ENCODE data around the gene SLC6A11. TPM values are rescaled to one million over a fixed set of nuclear protein-coding genes. Genes with fewer than 3 reads are reported as not detected.

SLC6A11 gene
- total and polyA plus RNA-seq, 2 of the 8 experiments (the other 6 are each of a cell fraction or from before 2014, with no cell fraction given): 0.78 to 1.5 TPM

GRCh38 chr3:10836676-10837075, 20.6 kb downstream of the SLC6A11 start:
- Histone ChIP-seq H3K4me3 (ENCODE audit: extremely low read depth in 1 of 4, insufficient read depth in 2 of 4, low read depth in 3 of 4, low read length in 4 of 4) (no peak overlapping the region), H3K27ac (ENCODE audit: low read depth, low read length) (no peak overlapping the region), H4K5ac (ENCODE audit: insufficient read length, low read depth, low read length) (no peak overlapping the region), H2AK5ac (ENCODE audit: low read depth, low read length) (no peak overlapping the region), H4K20me1 (replicated peaks in 1 of 2; ENCODE audit: control insufficient read depth in 1 of 2, insufficient read depth in 2 of 2, low read length in 2 of 2) (no peaks in the 10 kb centered on the region), H3K79me2 (ENCODE audit: control insufficient read depth in 1 of 2, insufficient read depth in 2 of 2, low read length in 2 of 2) (no peaks in the 10 kb centered on the region), H3K4me2 (ENCODE audit: insufficient read depth in 1 of 2, low read depth in 2 of 2, low read length in 2 of 2) (no peak overlapping the region), H3K23ac (ENCODE audit: insufficient read length) (no peak overlapping the region), H2BK20ac (ENCODE audit: low read length) (no peak overlapping the region), H3K4ac (replicated peaks; ENCODE audit: insufficient read length, low read depth, low read length) (no peak overlapping the region), H2BK120ac (replicated peaks; ENCODE audit: low read depth, low read length) (no peak overlapping the region), H3K9ac (replicated peaks in 1 of 4; ENCODE audit: extremely low read depth in 1 of 4, low read depth in 3 of 4, low read length in 3 of 4) (no peak overlapping the region), H2BK5ac (ENCODE audit: low read depth, low read length) (no peak overlapping the region), H2BK15ac (ENCODE audit: low read length) (no peak overlapping the region), H3K14ac (ENCODE audit: insufficient read length) (no peak overlapping the region), H3K36me3 (ENCODE audit: control insufficient read depth in 2 of 4, insufficient read depth in 4 of 4, low read length in 3 of 4) (no peaks in the 10 kb centered on the region), H4K91ac (replicated peaks; ENCODE audit: insufficient read length, low read length) (no peak overlapping the region), H3K79me1 (ENCODE audit: low read depth, low read length) (no peaks in the 10 kb centered on the region), H3K18ac (ENCODE audit: extremely low read depth, low read length) (no peak overlapping the region), H4K8ac (ENCODE audit: extremely low read depth, insufficient read depth, low read length) (no peak overlapping the region), H3K9me3 (ENCODE audit: insufficient read depth in 2 of 2, low read depth in 1 of 2, low read length in 1 of 2) (no peaks in the 10 kb centered on the region), H3K27me3 (replicated peaks in 1 of 4; ENCODE audit: control insufficient read depth in 3 of 4, extremely low read depth in 1 of 4, insufficient read depth in 3 of 4, low read length in 3 of 4) (no peaks in the 10 kb centered on the region), H2BK12ac (ENCODE audit: low read depth, low read length) (no peak overlapping the region), H3K4me1 (replicated peaks in 1 of 4; ENCODE audit: control insufficient read depth in 3 of 4, insufficient read depth in 4 of 4, low read length in 3 of 4) (peaks cover 0 to 2% (median 0%) of the 10 kb centered on the region in 4 experiments; a peak in 1 of 7 replicates), H3K56ac (replicated peaks; ENCODE audit: insufficient read length, low read depth, low read length) (no peak overlapping the region), H3K23me2 (ENCODE audit: low read depth, low read length) (no peaks in the 10 kb centered on the region), H2AFZ (ENCODE audit: low read length) (no peak overlapping the region)
- POLR2A ChIA-PET (ENCODE audit: partially characterized antibody): no interaction called here
- no peak for DNase-seq (ENCODE audit: low read depth in 1 of 2, low spot score in 2 of 2)
- WGBS, 2 experiments (ENCODE audit: extremely low coverage in 1 of 2, insufficient coverage in 1 of 2, insufficient read length in 1 of 2, insufficient replicate concordance in 2 of 2, low coverage in 1 of 2, low lambda C conversion rate in 2 of 2, missing lambda C conversion rate in 1 of 2): 95% methylated on average over 2 of the region's 2 CpGs; no CpG with 5 or more reads in 1 of the 2 experiments
- FAIRE-seq: no peak
- TF ChIP-seq SP1 (IDR thresholded peaks at IDR 0.05; ENCODE audit: low read depth, low read length) (0 out of 2 replicates have a peak, but pooled peaks have one; percentile 12), KDM5A (IDR thresholded peaks at IDR 0.05; ENCODE audit: low read length) (no peak), POLR2A (IDR thresholded peaks at IDR 0.05; ENCODE audit: control extremely low read depth in 1 of 2, low read depth in 2 of 2, low read length in 2 of 2) (no peak), SP2 (IDR thresholded peaks at IDR 0.05; ENCODE audit: low read length) (no peak)
- CTCF ChIA-PET (ENCODE audit: partially characterized antibody): interaction anchor here (0.8 to 5.5 kb wide), 18 partner anchors 9 to 543 kb away, joined by 3 to 24 read pairs (median 6); no protein-coding TSS in a partner anchor

All from H1 (cell line).